Endothelial cell of umbilical vein (primary cell): ENCODE measurements around the gene GAS2L2. TPM values are rescaled to one million over a fixed set of nuclear protein-coding genes. Genes with fewer than 3 reads are reported as not detected.

ENCODE experiments used
- BruUV-seq: library from RNA; stranded (reverse); fragments of 400-500 nt; replicated peaks from 2 replicates; lab custom pipeline; 2021; lab: Mats Ljungman, UMichigan
- CTCF ChIA-PET: fragments of 300-600, 350-600 bp; sonication (Branson Sonifier 250); formaldehyde crosslinking; loops from one replicate; lab custom pipeline; 2021; ENCODE audit warnings: antibody characterized with exemption, inconsistent platforms; lab: Charles Lee
- POLR2A ChIA-PET: fragments of 300-600, 350-600 bp; sonication (Branson Sonifier 250); formaldehyde crosslinking; loops from one replicate; lab custom pipeline; 2021; ENCODE audit warnings: antibody characterized with exemption, inconsistent platforms; lab: Charles Lee
- DNase-seq: peaks from one replicate; pipeline ENCODE4 v3.0.0-alpha.2; 2011; ENCODE audit warnings: low read depth, low spot score
- FAIRE-seq: peaks from 2 replicates; lab custom pipeline; 2011; peaks lifted over from hg19 to GRCh38; lab: Jason Lieb, UNC
- H2AFZ ChIP-seq: 2 replicates; pipeline ENCODE4 v1.6.0; 2012; ENCODE audit warnings: low read depth, low read length, control low read depth, inconsistent platforms
- H3K27ac ChIP-seq: 2 replicates; pipeline ENCODE4 v1.5.1; 2011; ENCODE audit warnings: low read depth, mild to moderate bottlenecking, control low read depth, low read length, moderate library complexity; ENCODE audit not compliant: insufficient read depth
- H3K27me3 ChIP-seq, 2 experiments: 2 replicates each; pipeline versions ENCODE4 v1.6.0 to v1.6.1; 2011; ENCODE audit warnings: low read length in 2 of 2, mixed read lengths in 1 of 2; ENCODE audit not compliant: control insufficient read depth in 2 of 2, insufficient read depth in 2 of 2
- H3K36me3 ChIP-seq, 2 experiments: 2 replicates in 1 of 2; 3 replicates in 1 of 2; pipeline ENCODE4 v1.5.1; 2011; ENCODE audit warnings: low read length in 2 of 2, mild to moderate bottlenecking in 1 of 2, moderate library complexity in 1 of 2; ENCODE audit not compliant: control insufficient read depth in 2 of 2, insufficient read depth in 2 of 2; ENCODE audit errors: extremely low read depth in 1 of 2
- H3K4me1 ChIP-seq: 3 replicates; pipeline ENCODE4 v1.5.1; 2011; ENCODE audit warnings: mild to moderate bottlenecking, low read length; ENCODE audit not compliant: control insufficient read depth, insufficient read depth; ENCODE audit errors: extremely low read depth
- H3K4me2 ChIP-seq: 2 replicates; pipeline ENCODE4 v1.6.1; 2011; ENCODE audit warnings: low read length, control low read depth, mixed read lengths; ENCODE audit not compliant: insufficient read depth
- H3K4me3 ChIP-seq, 3 experiments: fragments of 200-600 bp in 1 of 3; sonication (generic), shearing (Covaris generic) in 1 of 3; replicated peaks in 1 of 3; 2 replicates each; pipeline ENCODE4 v1.5.1; 2011 to 2016; ENCODE audit warnings: control low read depth in 3 of 3, low read length in 3 of 3, mild to moderate bottlenecking in 2 of 3, inconsistent platforms in 1 of 3, low read depth in 1 of 3, moderate library complexity in 1 of 3; ENCODE audit not compliant: insufficient read depth in 1 of 3
- H3K79me2 ChIP-seq: 2 replicates; pipeline ENCODE4 v1.6.0; 2012; ENCODE audit warnings: low read length, inconsistent platforms; ENCODE audit not compliant: control insufficient read depth, insufficient read depth
- H3K9ac ChIP-seq: replicated peaks from 2 replicates; pipeline ENCODE3; 2011; ENCODE audit warnings: low read length, control low read depth; ENCODE audit not compliant: insufficient read depth; ENCODE audit errors: extremely low read depth
- H3K9me1 ChIP-seq: replicated peaks from 3 replicates; pipeline ENCODE4 v1.6.0; 2011; ENCODE audit warnings: mild to moderate bottlenecking, low read length; ENCODE audit not compliant: control insufficient read depth, insufficient read depth; ENCODE audit errors: extremely low read depth
- H3K9me3 ChIP-seq: replicated peaks from 2 replicates; pipeline ENCODE4 v1.5.1; 2012; ENCODE audit warnings: low read length, inconsistent platforms; ENCODE audit not compliant: control insufficient read depth, insufficient read depth
- H4K20me1 ChIP-seq: replicated peaks from 2 replicates; pipeline ENCODE3; 2011; ENCODE audit warnings: mild to moderate bottlenecking, low read length; ENCODE audit not compliant: control insufficient read depth, insufficient read depth; ENCODE audit errors: extremely low read depth
- EZH2 ChIP-seq: IDR thresholded peaks from 2 replicates; pipeline ENCODE4 v1.6.1; 2012; ENCODE audit warnings: borderline replicate concordance, low read depth, mild to moderate bottlenecking, moderate library complexity, low read length, inconsistent platforms; ENCODE audit not compliant: severe bottlenecking
- FOS ChIP-seq: IDR thresholded peaks from 2 replicates; pipeline ENCODE4 v1.6.1; 2011; ENCODE audit warnings: mild to moderate bottlenecking, low read length, moderate library complexity, borderline replicate concordance; ENCODE audit not compliant: insufficient read depth
- GATA2 ChIP-seq: IDR thresholded peaks from 2 replicates; pipeline ENCODE4 v1.7.0; 2011; ENCODE audit warnings: low read depth, mild to moderate bottlenecking, moderate library complexity, mixed read lengths, low read length; ENCODE audit not compliant: insufficient read length, insufficient read depth
- JUN ChIP-seq: IDR thresholded peaks from 2 replicates; pipeline ENCODE4 v1.6.1; 2011; ENCODE audit warnings: borderline replicate concordance, low read depth; ENCODE audit not compliant: insufficient read length, insufficient read depth
- MYC ChIP-seq: IDR thresholded peaks from one replicate; pipeline ENCODE4 v1.6.1; 2011; ENCODE audit warnings: mild to moderate bottlenecking, low read depth, low read length
- POLR2A ChIP-seq: IDR thresholded peaks from 2 replicates; pipeline ENCODE4 v1.6.1; 2012; ENCODE audit warnings: low read depth, mild to moderate bottlenecking, control low read depth, low read length
- POLR2AphosphoS5 ChIP-seq: IDR thresholded peaks from 2 replicates; pipeline ENCODE4 v1.6.1; 2012; ENCODE audit warnings: low read depth, mild to moderate bottlenecking, control low read depth, low read length, moderate library complexity; ENCODE audit not compliant: insufficient read depth
- dilution Hi-C: fragments of 300-500 bp; cut with MboI; formaldehyde crosslinking; loops from one replicate; pipeline ENCODE4 v1.15.0; 2019; ENCODE audit warnings: low sequenced_read_pairs; ENCODE audit not compliant: extremely low pct_ligation_motif_present
- intact Hi-C: fragments of 100-400 bp; cut with micrococcal nuclease; formaldehyde crosslinking; loops from one replicate; pipeline ENCODE4 v1.10.0; 2022
- polyA plus RNA-seq, 4 experiments: library from polyadenylated mRNA; depleted of rRNA in 3 of 4; stranded (reverse) in 3 of 4; unstranded in 1 of 4; fragments of >200 nt; gene quantifications; 2 replicates each; pipeline versions ENCODE4 v1.2.1 to v1.2.3, GENCODE V29; 2011 to 2012; ENCODE audit warnings: missing spikeins in 1 of 4
- total RNA-seq: library from RNA; stranded (reverse); gene quantifications from 2 replicates; pipeline ENCODE4 v1.2.3, GENCODE V29; 2021
- TF ChIP-seq, protein P1 (sequence below), 2 donors: IDR thresholded peaks; 1 replicate in 1 of 2; 2 replicates in 1 of 2; pipeline ENCODE4 v1.5.1; 2011; ENCODE audit warnings: low read length in 2 of 2, mild to moderate bottlenecking in 2 of 2, moderate library complexity in 2 of 2, control low read depth in 1 of 2, inconsistent platforms in 1 of 2, low read depth in 1 of 2; ENCODE audit not compliant: insufficient read depth in 1 of 2; ENCODE audit errors: extremely low read depth in 1 of 2
- TF ChIP-seq, protein P2 (sequence below): IDR thresholded peaks from 2 replicates; pipeline ENCODE4 v1.6.1; 2011; ENCODE audit not compliant: insufficient read depth, insufficient read length

GAS2L2 gene
- total and polyA plus RNA-seq, 2 donors (not counting 3 experiments of a cell fraction or from before 2014, with no cell fraction given), result not detected

DNA sequence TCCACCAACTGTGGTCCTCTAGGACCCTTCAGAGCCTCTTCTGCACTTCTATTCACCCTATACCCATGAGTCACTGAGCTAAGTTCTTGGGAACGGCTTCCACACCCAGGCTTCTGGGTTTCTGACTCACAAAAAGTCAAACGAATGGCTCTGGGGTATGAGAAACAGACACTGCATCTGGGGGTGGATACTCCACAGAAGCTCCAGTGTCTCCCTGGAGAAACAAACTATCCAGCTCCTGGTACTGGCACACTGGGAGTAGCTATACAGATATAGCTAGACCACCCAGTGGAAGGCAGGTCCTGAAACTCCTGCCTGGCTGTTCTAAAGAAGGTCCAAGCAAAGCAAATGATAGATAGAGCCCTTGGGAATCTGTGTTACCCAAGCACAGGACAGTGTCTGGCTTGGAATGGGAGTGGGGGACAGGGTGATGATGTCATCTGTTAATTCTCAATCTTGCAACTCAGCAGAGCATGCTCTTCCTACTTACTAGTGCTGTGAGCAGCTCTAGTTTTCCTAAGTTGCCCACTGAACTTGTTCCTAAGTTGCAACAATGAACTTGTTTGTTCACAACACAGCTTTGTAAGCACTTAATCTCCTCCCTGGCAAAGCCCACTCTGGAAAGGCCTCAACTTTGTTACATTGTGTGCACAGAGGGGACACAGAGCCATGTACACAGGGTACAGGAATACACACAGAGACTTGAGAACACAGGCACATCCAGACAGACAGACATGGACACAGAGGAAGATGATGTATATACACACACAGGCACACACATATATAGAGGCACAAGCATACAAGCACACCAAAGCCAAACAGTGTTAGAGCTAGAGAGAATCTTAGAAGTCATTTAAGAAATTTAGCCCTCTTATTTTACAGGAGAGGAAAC, 35.7 kb upstream of the GAS2L2 start:
- no peak for DNase-seq
- POLR2A ChIA-PET, result no interaction called here
- intact Hi-C loops (no loop called here), dilution Hi-C loops (no loop called here)
- H3K9me1 ChIP-seq, result no peaks in the 10 kb centered on the region
- H3K27ac ChIP-seq, result no peak overlapping the region
- H3K27me3 ChIP-seq, result peaks cover 33 to 40% of the 10 kb centered on the region in 2 experiments
- no peak overlapping the region for H3K9ac ChIP-seq
- CTCF ChIA-PET, result interaction anchor here (1.0 to 3.8 kb wide), 8 partner anchors 10 to 25 kb away, joined by 3 to 32 read pairs (median 4); partner anchors contain the start of gene TAF15
- no peak for FAIRE-seq
- H3K79me2 ChIP-seq, result no peaks in the 10 kb centered on the region
- H3K4me1 ChIP-seq, result no peaks in the 10 kb centered on the region
- H3K36me3 ChIP-seq, result no peaks in the 10 kb centered on the region
- TF ChIP-seq FOS (no peak), POLR2AphosphoS5 (no peak), GATA2 (no peak), POLR2A (no peak), MYC (no peak), JUN (no peak), EZH2 (no peak)
- TF ChIP-seq, protein P1, sequence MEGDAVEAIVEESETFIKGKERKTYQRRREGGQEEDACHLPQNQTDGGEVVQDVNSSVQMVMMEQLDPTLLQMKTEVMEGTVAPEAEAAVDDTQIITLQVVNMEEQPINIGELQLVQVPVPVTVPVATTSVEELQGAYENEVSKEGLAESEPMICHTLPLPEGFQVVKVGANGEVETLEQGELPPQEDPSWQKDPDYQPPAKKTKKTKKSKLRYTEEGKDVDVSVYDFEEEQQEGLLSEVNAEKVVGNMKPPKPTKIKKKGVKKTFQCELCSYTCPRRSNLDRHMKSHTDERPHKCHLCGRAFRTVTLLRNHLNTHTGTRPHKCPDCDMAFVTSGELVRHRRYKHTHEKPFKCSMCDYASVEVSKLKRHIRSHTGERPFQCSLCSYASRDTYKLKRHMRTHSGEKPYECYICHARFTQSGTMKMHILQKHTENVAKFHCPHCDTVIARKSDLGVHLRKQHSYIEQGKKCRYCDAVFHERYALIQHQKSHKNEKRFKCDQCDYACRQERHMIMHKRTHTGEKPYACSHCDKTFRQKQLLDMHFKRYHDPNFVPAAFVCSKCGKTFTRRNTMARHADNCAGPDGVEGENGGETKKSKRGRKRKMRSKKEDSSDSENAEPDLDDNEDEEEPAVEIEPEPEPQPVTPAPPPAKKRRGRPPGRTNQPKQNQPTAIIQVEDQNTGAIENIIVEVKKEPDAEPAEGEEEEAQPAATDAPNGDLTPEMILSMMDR (IDR thresholded peaks at IDR 0.05; ENCODE audit: extremely low read depth in 1 of 2, insufficient read depth in 1 of 2, low read depth in 1 of 2, low read length in 2 of 2), result no peak
- TF ChIP-seq, protein P2, sequence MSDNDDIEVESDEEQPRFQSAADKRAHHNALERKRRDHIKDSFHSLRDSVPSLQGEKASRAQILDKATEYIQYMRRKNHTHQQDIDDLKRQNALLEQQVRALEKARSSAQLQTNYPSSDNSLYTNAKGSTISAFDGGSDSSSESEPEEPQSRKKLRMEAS, result no peak
- H4K20me1 ChIP-seq, result no peaks in the 10 kb centered on the region
- BruUV-seq, result no TSS peak
- no peak overlapping the region for H3K4me3 ChIP-seq
- H3K4me2 ChIP-seq, result no peak overlapping the region
- no peak overlapping the region for H2AFZ ChIP-seq
- H3K9me3 ChIP-seq, result no peaks in the 10 kb centered on the region
